HCT116 (cell line): ENCODE measurements around the gene TMEM80. TPM values are rescaled to one million over a fixed set of nuclear protein-coding genes. Genes with fewer than 3 reads are reported as not detected.
A peak's percentile ranks its signal among the peaks of the same experiment; 100 is the strongest.

Experiments
- ATAC-seq: fragments of 200-7000 bp; cut with Tn5 transposase; 2 replicates; pipeline ENCODE4 v1.9.1; 2020; ENCODE audit warnings: mild to moderate bottlenecking, moderate library complexity
- BruUV-seq: library from RNA; stranded (reverse); fragments of 400-500 nt; replicated peaks from 2 replicates; lab custom pipeline; 2021; lab: Mats Ljungman, UMichigan
- CTCF ChIA-PET: fragments of 300-600 bp; sonication (Branson Sonifier 250); formaldehyde crosslinking; loops from one replicate; lab custom pipeline; 2021; ENCODE audit warnings: antibody characterized with exemption; lab: Charles Lee
- POLR2A ChIA-PET: fragments of 300-600, 350-600 bp; sonication (Branson Sonifier 250); formaldehyde crosslinking; loops from one replicate; lab custom pipeline; 2021; ENCODE audit warnings: antibody characterized with exemption; lab: Charles Lee
- RAD21 ChIA-PET, 2 experiments: fragments of 300-600 bp; sonication (Branson Sonifier 250); formaldehyde crosslinking; loops; one replicate each; lab custom pipeline; 2023; ENCODE audit warnings: low total read pairs in 2 of 2; ENCODE audit not compliant: uncharacterized antibody in 2 of 2, unreplicated experiment in 2 of 2, low non-redundant PET in 1 of 2; lab: Charles Lee
- DNase-seq: peaks from one replicate; pipeline ENCODE4 v3.0.0-alpha.2; 2010; ENCODE audit warnings: low read depth, low spot score
- H2AFZ ChIP-seq: fragments of 200-600 bp; shearing (Covaris generic), sonication (generic); 2 replicates; pipeline ENCODE4 v1.6.1; 2017; ENCODE audit warnings: low read depth, mixed run types, mixed read lengths, antibody characterized with exemption, low read length; ENCODE audit not compliant: poor library complexity, severe bottlenecking
- H3K27ac ChIP-seq: 2 replicates; pipeline ENCODE4 v1.5.1; 2012; ENCODE audit warnings: low read depth, low read length
- H3K27me3 ChIP-seq: fragments of 200-600 bp; sonication (generic); 2 replicates; pipeline ENCODE4 v1.6.1; 2016; ENCODE audit warnings: mixed run types, low read length, mixed read lengths; ENCODE audit not compliant: insufficient read depth
- H3K36me3 ChIP-seq, 2 experiments: fragments of 200-500 bp in 1 of 2; fragments of 200-600 bp in 1 of 2; sonication (Bioruptor generic) in 1 of 2; sonication (generic) in 1 of 2; 2 replicates each; pipeline versions ENCODE4 v1.5.1 to v1.6.1; 2014 to 2016; ENCODE audit warnings: low read length in 2 of 2, inconsistent platforms in 1 of 2, mixed read lengths in 1 of 2, mixed run types in 1 of 2; ENCODE audit not compliant: insufficient read depth in 2 of 2, control insufficient read depth in 1 of 2
- H3K4me1 ChIP-seq, 2 experiments: fragments of 200-600 bp in 1 of 2; sonication (generic) in 1 of 2; 2 replicates each; pipeline versions ENCODE4 v1.5.1 to v1.6.1; 2012 to 2017; ENCODE audit warnings: low read length in 2 of 2, inconsistent platforms in 1 of 2, mild to moderate bottlenecking in 1 of 2, mixed read lengths in 1 of 2, mixed run types in 1 of 2, moderate library complexity in 1 of 2; ENCODE audit not compliant: insufficient read depth in 2 of 2, control insufficient read depth in 1 of 2
- H3K4me2 ChIP-seq: fragments of 200-600 bp; sonication (generic); 2 replicates; pipeline ENCODE4 v1.6.1; 2017; ENCODE audit warnings: mixed run types, low read length, mixed read lengths
- H3K4me3 ChIP-seq, 2 experiments: fragments of 200-600 bp in 1 of 2; sonication (generic) in 1 of 2; replicated peaks in 1 of 2; 2 replicates each; pipeline ENCODE4 v1.5.1; 2011 to 2016; ENCODE audit warnings: low read length in 2 of 2, control low read depth in 1 of 2, low read depth in 1 of 2, mild to moderate bottlenecking in 1 of 2, mixed read lengths in 1 of 2, mixed run types in 1 of 2
- H3K79me2 ChIP-seq: fragments of 200-600 bp; sonication (generic); 2 replicates; pipeline ENCODE4 v1.6.1; 2017; ENCODE audit warnings: mild to moderate bottlenecking, mixed run types, low read length, moderate library complexity, mixed read lengths; ENCODE audit not compliant: insufficient read depth
- H3K9ac ChIP-seq: fragments of 200-600 bp; sonication (generic); 2 replicates; pipeline ENCODE4 v1.6.1; 2016; ENCODE audit warnings: low read length, mixed read lengths
- H3K9me2 ChIP-seq: fragments of 200-600 bp; sonication (generic), shearing (Covaris generic); 2 replicates; pipeline ENCODE4 v1.6.1; 2017; ENCODE audit warnings: mixed run types, mild to moderate bottlenecking, moderate library complexity; ENCODE audit not compliant: insufficient read depth
- H3K9me3 ChIP-seq, 2 experiments: fragments of 200-500 bp in 1 of 2; fragments of 200-600 bp in 1 of 2; sonication (Bioruptor generic) in 1 of 2; sonication (generic) in 1 of 2; 2 replicates each; pipeline ENCODE4 v1.6.1; 2014 to 2017; ENCODE audit warnings: low read length in 2 of 2, mixed read lengths in 2 of 2, inconsistent platforms in 1 of 2, low read depth in 1 of 2, mild to moderate bottlenecking in 1 of 2, mixed run types in 1 of 2, moderate library complexity in 1 of 2; ENCODE audit not compliant: control insufficient read depth in 1 of 2, insufficient read depth in 1 of 2
- H4K20me1 ChIP-seq: fragments of 200-600 bp; sonication (generic), shearing (Covaris generic); 2 replicates; pipeline ENCODE4 v1.6.1; 2017; ENCODE audit warnings: mixed run types, mild to moderate bottlenecking, moderate library complexity; ENCODE audit not compliant: insufficient read depth
- EGR1 ChIP-seq: IDR thresholded peaks from 2 replicates; pipeline ENCODE4 v1.6.1; 2012; ENCODE audit warnings: low read depth
- intact Hi-C: fragments of 100-400 bp; cut with micrococcal nuclease; formaldehyde crosslinking; loops from 2 replicates; pipeline ENCODE4 v1.10.0; 2022
- total RNA-seq: library from RNA; stranded (reverse); gene quantifications from one replicate; pipeline ENCODE4 v1.2.1, GENCODE V29; 2021; ENCODE audit not compliant: unreplicated experiment
- TF ChIP-seq, protein P1 (sequence below): IDR thresholded peaks from 2 replicates; pipeline ENCODE4 v1.6.1; 2012

TMEM80 gene
- total RNA-seq, 1 experiment from 2014 or later, result 18.4 TPM

DNA sequence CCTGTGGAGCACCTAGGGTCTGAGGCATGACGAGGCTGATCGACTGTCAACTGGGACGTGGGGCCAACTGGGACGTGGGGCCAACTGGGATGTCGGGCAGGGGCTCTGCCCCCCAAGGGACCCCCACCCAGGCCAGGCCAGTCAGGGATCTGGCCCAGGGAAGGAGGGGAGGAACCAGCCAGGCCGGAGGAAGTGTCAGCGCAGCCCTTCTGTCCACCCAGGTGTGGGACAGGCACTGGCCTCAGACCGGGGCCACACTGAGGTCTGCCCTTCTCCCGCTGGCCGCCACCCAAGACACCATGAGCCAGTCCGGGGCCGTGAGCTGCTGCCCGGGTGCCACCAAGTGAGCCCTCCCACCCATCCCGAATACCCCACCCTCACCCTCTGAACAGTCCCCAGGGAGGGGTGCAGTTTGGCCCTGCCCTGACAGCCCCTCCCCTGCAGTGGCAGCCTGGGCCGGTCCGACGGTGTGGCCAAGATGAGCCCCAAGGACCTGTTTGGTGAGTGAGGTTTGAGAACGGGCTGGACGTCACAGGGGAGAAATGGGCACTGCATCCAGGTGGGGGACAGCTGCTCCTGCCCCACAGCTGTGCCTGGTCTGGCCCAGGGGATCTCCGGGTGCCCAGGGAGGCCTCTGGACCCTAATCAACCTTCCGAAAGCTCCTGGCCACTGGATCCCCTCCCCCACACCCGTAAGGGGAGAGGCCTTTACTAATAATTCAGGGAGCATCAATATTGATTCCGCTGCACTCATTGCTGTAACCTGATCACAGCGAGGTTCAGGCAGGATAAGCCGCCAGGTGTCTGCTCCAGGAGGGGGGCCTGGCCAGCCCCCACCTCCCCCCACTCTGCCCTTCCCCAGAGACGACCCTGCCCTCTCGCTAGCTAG is 13.7 kb downstream of the TMEM80 start:
- peaks cover 44 to 58% of the 10 kb centered on the region in 2 experiments for H3K4me1 ChIP-seq
- TF ChIP-seq, protein P1, sequence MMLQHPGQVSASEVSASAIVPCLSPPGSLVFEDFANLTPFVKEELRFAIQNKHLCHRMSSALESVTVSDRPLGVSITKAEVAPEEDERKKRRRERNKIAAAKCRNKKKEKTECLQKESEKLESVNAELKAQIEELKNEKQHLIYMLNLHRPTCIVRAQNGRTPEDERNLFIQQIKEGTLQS, result no peak
- no peaks in the 10 kb centered on the region for H3K27me3 ChIP-seq
- peaks cover 37% of the 10 kb centered on the region for H3K79me2 ChIP-seq
- ChIA-PET CTCF (no interaction called here), RAD21 (no interaction called here), POLR2A (no interaction called here)
- no peak overlapping the region for H3K4me2 ChIP-seq
- peak overlapping the region; percentile 32; the same call in 1 of the 2 replicates for H3K27ac ChIP-seq
- H3K9me2 ChIP-seq, result no peaks in the 10 kb centered on the region
- H3K9me3 ChIP-seq, result no peaks in the 10 kb centered on the region
- no peak overlapping the region for H3K9ac ChIP-seq
- no TSS peak for BruUV-seq
- no peak for ATAC-seq
- DNase-seq, result no peak
- no peaks in the 10 kb centered on the region for H4K20me1 ChIP-seq
- H3K4me3 ChIP-seq, result no peak overlapping the region
- no peak overlapping the region for H2AFZ ChIP-seq
- intact Hi-C loops, result no loop called here
- H3K36me3 ChIP-seq, result 0 out of 4 replicates have a peak, but pooled peaks cover 0 to 7% of the 10 kb centered on the region in 2 experiments

DNA sequence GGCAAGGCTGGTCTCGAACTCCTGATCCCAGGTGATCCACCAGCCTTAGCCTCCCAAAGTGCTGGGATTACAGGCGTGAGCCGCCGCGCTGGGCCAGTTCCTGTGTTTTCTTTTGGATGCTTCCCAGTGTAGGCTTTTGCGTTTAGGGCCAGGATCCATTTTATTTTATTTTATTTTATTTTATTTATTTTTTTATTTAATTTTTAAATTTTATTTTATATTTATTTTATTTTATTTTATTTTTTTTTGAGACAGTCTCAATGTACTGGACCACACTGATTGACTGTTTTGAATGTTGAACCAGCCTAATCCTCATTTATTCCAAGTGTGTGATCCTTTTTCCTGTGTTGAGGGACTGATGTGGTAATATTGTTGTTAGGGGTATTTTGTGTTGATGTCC is 18.8 kb downstream of the TMEM80 start:
- Histone ChIP-seq H3K4me3 (no peak overlapping the region), H3K9ac (no peak overlapping the region), H2AFZ (no peak overlapping the region), H3K36me3 (0 out of 4 replicates have a peak, but pooled peaks cover 0 to 6% of the 10 kb centered on the region in 2 experiments), H3K9me2 (no peaks in the 10 kb centered on the region), H3K27ac (no peak overlapping the region), H4K20me1 (no peaks in the 10 kb centered on the region), H3K4me1 (peaks cover 14 to 22% of the 10 kb centered on the region in 2 experiments), H3K9me3 (no peaks in the 10 kb centered on the region), H3K27me3 (no peaks in the 10 kb centered on the region), H3K79me2 (peaks cover 19% of the 10 kb centered on the region; the same call in 1 of the 2 replicates), H3K4me2 (no peak overlapping the region)
- CTCF ChIA-PET, result no interaction called here
- DNase-seq (no peak), ATAC-seq (no peak)
- BruUV-seq, result no TSS peak
- intact Hi-C loops, result no loop called here
- POLR2A ChIA-PET, result no interaction called here
- RAD21 ChIA-PET, result no interaction called here
- TF ChIP-seq EGR1, result no peak
